CD4-positive, alpha-beta T cell treated with Interleukin-17A for 4 hours (primary cell): Measurements from ENCODE around the gene TDRD7.

Experiments
- DNase-seq: peaks from one replicate; pipeline ENCODE4 v3.0.0-alpha.2; 2020; ENCODE audit warnings: mixed read lengths

The TDRD7 gene

GRCh38 chr9:97387504-97387886 lies 24.4 kb upstream of the TDRD7 start:
- no peak for DNase-seq

GRCh38 chr9:97387936-97388684 lies 23.8 kb upstream of the TDRD7 start:
- no peak for DNase-seq

GRCh38 chr9:97388721-97389238 lies 23.1 kb upstream of the TDRD7 start:
- DNase-seq = no peak

GRCh38 chr9:97389249-97389648 lies 22.6 kb upstream of the TDRD7 start:
- no peak for DNase-seq

- DNase-seq = no peak
Measured at GRCh38 chr9:97390791-97391406, 21.0 kb upstream of the TDRD7 start.

GRCh38 chr9:97394881-97395280 lies 17.0 kb upstream of the TDRD7 start:
- no peak for DNase-seq

GRCh38 chr9:97395745-97396144 lies 16.2 kb upstream of the TDRD7 start:
- no peak for DNase-seq

GRCh38 chr9:97396256-97396655 lies 15.6 kb upstream of the TDRD7 start:
- DNase-seq = no peak

GRCh38 chr9:97397220-97397619 lies 14.7 kb upstream of the TDRD7 start:
- DNase-seq = no peak

- DNase-seq = peak; percentile 76
Measured at GRCh38 chr9:97398999-97399758, 12.7 kb upstream of the TDRD7 start.

GRCh38 chr9:97403746-97404316 lies 8.1 kb upstream of the TDRD7 start:
- DNase-seq = no peak

GRCh38 chr9:97405551-97405950 lies 6.3 kb upstream of the TDRD7 start:
- DNase-seq = no peak

GRCh38 chr9:97406620-97407177 lies 5.2 kb upstream of the TDRD7 start:
- DNase-seq = no peak

GRCh38 chr9:97408562-97408961 lies 3.3 kb upstream of the TDRD7 start:
- no peak for DNase-seq

GRCh38 chr9:97411440-97411788 lies 482 bp upstream of the TDRD7 start:
- DNase-seq = no peak

GRCh38 chr9:97412626-97413385 lies 910 bp downstream of the TDRD7 start:
- DNase-seq = no peak

GRCh38 chr9:97413462-97413861 lies 1.6 kb downstream of the TDRD7 start:
- DNase-seq = no peak

- no peak for DNase-seq
Measured at GRCh38 chr9:97415146-97415545, 3.2 kb downstream of the TDRD7 start.

GRCh38 chr9:97418880-97419279 lies 7.0 kb downstream of the TDRD7 start:
- no peak for DNase-seq

GRCh38 chr9:97419309-97419867 lies 7.5 kb downstream of the TDRD7 start:
- DNase-seq = no peak

GRCh38 chr9:97425336-97425972 lies 13.6 kb downstream of the TDRD7 start:
- DNase-seq = no peak

GRCh38 chr9:97425973-97426336 lies 14.1 kb downstream of the TDRD7 start:
- no peak for DNase-seq
